Islet of Langerhans (tissue), 1 donor: ENCODE measurements around the gene CHST6.
"Not testable (repeated sequence)": the region's sequence is repeated elsewhere in the genome, so short reads cannot be mapped to it uniquely, and the experiment has no call there.

ENCODE experiments used
- FAIRE-seq: peaks from one replicate; lab custom pipeline; 2011; peaks lifted over from hg19 to GRCh38; lab: Jason Lieb, UNC

Gene CHST6

GRCh38 chr16:75433732-75434413 is 61.4 kb downstream of the CHST6 start:
- no peak for FAIRE-seq

GRCh38 chr16:75432828-75433731 is 62.2 kb downstream of the CHST6 start, which contains the start of gene CFDP1:
Gene CFDP1, minus strand, starts transcription at chr16:75433503. Its CDS starts 151 bp downstream, at chr16:75433352.
- peak; percentile 68 for FAIRE-seq

- FAIRE-seq, result no peak
Measured at GRCh38 chr16:75429621-75430403, 65.4 kb downstream of the CHST6 start.

GRCh38 chr16:75426524-75426923 is 68.7 kb downstream of the CHST6 start:
- FAIRE-seq, result not testable (repeated sequence)

GRCh38 chr16:75424105-75424762 is 71.0 kb downstream of the CHST6 start:
- FAIRE-seq, result not testable (repeated sequence)

- FAIRE-seq, result no peak
Measured at GRCh38 chr16:75423723-75424104, 71.5 kb downstream of the CHST6 start.
